GM04503 (cell line): ENCODE data around the gene FZR1.
A peak's percentile ranks its signal among the peaks of the same experiment; 100 is the strongest.
"Not testable (repeated sequence)": the region's sequence is repeated elsewhere in the genome, so short reads cannot be mapped to it uniquely, and the experiment has no call there.

Source experiments
- DNase-seq: peaks from one replicate; pipeline ENCODE4 v3.0.0-alpha.2; 2012; ENCODE audit warnings: low read depth

FZR1 gene

GRCh38 chr19:3573858-3574637 is 67.9 kb downstream of the FZR1 start:
- DNase-seq, result peak; percentile 43

DNA sequence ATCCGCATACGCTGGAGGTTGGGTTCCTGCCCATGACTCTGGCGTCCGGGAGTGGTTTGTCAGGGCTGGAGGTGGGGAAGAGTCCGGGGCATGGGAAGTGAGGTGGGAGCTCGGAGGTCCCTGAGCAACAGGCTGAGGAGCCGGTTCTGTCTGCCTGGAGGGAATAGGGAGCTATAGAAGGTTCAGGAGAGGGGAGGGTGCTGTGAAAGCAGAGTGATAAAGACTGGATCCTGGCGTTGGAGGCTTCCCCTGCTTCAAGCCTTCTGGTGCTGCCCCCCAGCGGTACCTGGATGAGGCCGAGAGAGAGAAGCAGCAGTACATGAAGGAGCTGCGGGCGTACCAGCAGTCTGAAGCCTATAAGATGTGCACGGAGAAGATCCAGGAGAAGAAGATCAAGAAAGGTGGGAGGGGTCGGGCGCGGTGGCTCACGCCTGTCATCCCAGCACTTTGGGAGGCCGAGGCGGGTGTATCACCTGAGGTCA is 69.2 kb downstream of the FZR1 start:
- no peak for DNase-seq

- DNase-seq, result no peak
Observed at GRCh38 chr19:3575949-3576673, 70.0 kb downstream of the FZR1 start.

DNA sequence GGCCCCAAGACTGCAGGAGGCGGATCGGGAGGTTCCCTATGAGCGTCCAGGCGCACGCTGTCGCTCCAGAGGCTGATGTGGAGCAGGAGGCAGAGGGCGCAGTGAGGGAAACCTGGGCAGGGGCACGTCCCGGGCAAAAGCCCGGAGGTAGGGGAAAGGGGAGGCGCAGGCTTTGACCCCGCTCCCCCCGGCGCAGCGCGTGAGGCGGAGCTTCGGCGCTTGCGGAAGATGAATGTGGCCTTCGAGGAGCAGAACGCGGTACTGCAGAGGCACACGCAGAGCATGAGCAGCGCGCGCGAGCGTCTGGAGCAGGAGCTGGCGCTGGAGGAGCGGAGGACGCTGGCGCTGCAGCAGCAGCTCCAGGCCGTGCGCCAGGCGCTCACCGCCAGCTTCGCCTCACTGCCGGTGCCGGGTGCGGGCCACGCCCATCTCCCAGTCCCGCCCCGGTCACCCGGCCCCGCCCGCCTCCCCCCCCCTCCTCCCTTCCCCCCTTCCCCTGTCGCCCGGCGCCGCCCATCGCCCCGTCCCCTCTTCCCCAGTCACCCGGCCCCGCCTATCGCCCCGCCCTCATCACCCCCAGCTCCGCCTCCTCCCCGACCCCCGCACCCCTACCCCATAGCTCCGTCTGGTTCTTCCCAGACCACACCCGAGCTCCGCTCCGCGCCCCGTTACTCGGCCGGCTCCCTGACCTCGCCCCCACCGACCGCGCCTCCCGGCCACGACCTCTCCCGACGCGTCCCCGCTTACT is 70.8 kb downstream of the FZR1 start:
- no peak for DNase-seq

GRCh38 chr19:3577723-3578344 is 71.7 kb downstream of the FZR1 start:
- DNase-seq, result no peak

- no peak for DNase-seq
Observed at GRCh38 chr19:3578390-3578789, 72.3 kb downstream of the FZR1 start.

GRCh38 chr19:3580156-3580934 is 74.2 kb downstream of the FZR1 start:
- peak; percentile 95 for DNase-seq

GRCh38 chr19:3581792-3582191 is 75.7 kb downstream of the FZR1 start:
- not testable (repeated sequence) for DNase-seq

DNA sequence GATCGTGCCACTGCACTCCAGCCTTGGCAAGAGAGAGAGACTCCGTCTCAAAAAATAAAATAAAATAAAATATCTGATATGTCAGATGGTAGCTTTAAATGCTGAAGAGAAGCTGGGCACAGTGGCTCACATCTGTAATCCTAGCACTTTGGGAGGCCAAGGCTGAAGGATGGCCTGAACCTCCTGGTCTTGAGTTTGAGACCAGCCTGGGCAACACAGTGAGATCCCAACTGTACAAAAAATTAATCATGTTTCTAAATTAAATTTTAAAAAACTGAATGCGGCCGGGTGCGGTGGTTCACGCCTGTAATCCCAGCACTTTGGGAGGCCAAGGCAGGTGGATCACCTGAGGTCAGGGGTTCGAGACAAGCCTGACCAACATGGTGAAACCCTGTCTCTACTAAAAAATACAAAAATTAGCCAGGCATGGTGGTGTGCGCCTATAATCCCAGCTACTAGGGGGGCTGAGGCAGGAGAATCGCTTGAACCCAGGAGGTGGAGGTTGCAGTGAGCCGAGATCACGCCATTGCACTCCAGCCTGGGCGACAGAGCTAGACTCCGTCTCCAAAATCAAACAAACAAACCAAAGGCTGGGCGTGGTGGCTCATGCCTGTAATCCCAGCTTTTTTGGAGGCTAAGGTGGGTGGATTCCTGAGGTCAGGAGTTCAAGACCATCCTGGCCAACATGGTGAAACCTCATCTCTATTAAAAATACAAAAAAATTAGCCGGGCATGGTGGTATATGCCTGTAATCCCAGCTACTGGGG is 78.1 kb downstream of the FZR1 start:
- not testable (repeated sequence) for DNase-seq

GRCh38 chr19:3585301-3586126 is 79.4 kb downstream of the FZR1 start, which contains the start of gene GIPC3:
Gene GIPC3 (plus strand): TSS chr19:3585478. CDS start chr19:3585598, 120 bp downstream.
- DNase-seq, result no peak

- no peak for DNase-seq
Observed at GRCh38 chr19:3586127-3586626, 80.1 kb downstream of the FZR1 start.

GRCh38 chr19:3586707-3587346 is 80.7 kb downstream of the FZR1 start:
- no peak for DNase-seq
